Measurements from ENCODE around the gene FZD7.

Gene FZD7

GRCh38 chr2:202069170-202070067, 35.8 kb downstream of the FZD7 start:
- no peak for DNase-seq (ENCODE audit: low read depth)

GRCh38 chr2:202071107-202071506, 37.5 kb downstream of the FZD7 start:
- DNase-seq (ENCODE audit: low read depth), result no peak

- no peak for DNase-seq (ENCODE audit: low read depth)
These were observed 38.6 kb downstream of the FZD7 start for GRCh38 chr2:202072226-202072625.

- no peak for DNase-seq (ENCODE audit: low read depth)
These were observed 39.2 kb downstream of the FZD7 start, which contains the start of gene KIAA2012 for GRCh38 chr2:202072737-202073401. TSS of gene KIAA2012 (plus strand) at chr2:202073255. CDS start at chr2:202073628, 373 bp downstream.

- no peak for DNase-seq (ENCODE audit: low read depth)
These were observed 40.7 kb downstream of the FZD7 start for GRCh38 chr2:202074324-202074723.

GRCh38 chr2:202079310-202079709, 45.7 kb downstream of the FZD7 start:
- DNase-seq (ENCODE audit: low read depth), result no peak

- DNase-seq (ENCODE audit: low read depth), result no peak
These were observed 50.6 kb downstream of the FZD7 start for GRCh38 chr2:202084265-202084664.

All from fibroblast of the conjunctiva (primary cell).